ENCODE measurements around the gene CLK2.

DNA sequence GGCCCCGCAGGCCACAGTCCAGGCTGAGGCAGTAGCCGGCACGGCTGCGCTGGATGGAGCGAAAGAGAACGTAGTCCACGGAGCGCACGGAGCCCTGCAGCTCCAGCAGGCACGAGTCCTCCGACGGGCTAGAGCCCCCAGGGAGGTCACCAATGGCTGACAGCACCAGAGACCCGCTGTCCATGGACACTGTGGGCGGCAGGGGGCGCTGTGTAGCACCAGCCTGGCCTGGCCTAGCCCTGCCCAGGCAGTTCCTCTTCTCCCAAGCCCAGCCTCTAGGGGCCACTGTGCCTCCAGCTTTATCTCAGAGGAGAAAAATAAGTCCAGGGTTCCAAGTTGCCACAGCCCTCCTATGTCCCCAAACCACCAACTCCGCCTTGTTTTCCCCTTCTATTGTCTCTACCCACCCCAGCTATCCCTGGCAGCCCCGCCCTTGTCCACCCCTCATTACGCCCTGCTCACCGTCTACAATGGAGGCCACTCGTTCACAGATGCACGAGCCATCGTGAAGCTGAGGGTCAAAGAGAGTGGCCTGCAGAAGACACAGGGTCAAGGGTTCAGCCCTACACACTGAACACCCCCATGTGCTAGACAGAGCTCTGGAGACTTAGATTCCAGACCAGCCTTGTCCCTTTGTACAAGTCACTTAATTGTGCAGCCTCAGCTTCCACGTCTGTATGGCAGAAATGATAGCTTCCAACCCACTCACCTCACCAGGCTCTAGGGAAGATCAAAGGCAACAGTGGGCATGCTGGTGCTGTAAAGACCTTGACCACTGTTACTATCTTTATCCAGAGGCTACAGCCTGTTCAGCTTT is 22.5 kb downstream of the CLK2 start:
- TF ChIP-seq CTCF (IDR thresholded peaks at IDR 0.05): peak; percentile 99
- no peak for TF ChIP-seq EZH2phosphoT487 (IDR thresholded peaks at IDR 0.05)
- TF ChIP-seq EZH2 (IDR thresholded peaks at IDR 0.05): no peak

Data from neural progenitor cell (in vitro differentiated cells).